Liver (tissue), 9 donors: ENCODE measurements around the gene ACTRT2. TPM values are rescaled to one million over a fixed set of nuclear protein-coding genes. Genes with fewer than 3 reads are reported as not detected.

Experiments used
- DNase-seq: peaks from one replicate; pipeline ENCODE4 v3.0.0-alpha.2; 2017; ENCODE audit warnings: low spot score
- H3K27ac ChIP-seq, 2 donors: one replicate each; pipeline ENCODE4 v1.7.0; 2013; ENCODE audit warnings: inconsistent platforms in 2 of 2, low read length in 2 of 2, control low read depth in 1 of 2, low read depth in 1 of 2, mild to moderate bottlenecking in 1 of 2
- H3K27me3 ChIP-seq, 4 donors: one replicate each; pipeline versions ENCODE4 v1.6.1 to v1.7.0; 2013; ENCODE audit warnings: low read length in 3 of 4, inconsistent platforms in 1 of 4, mild to moderate bottlenecking in 1 of 4, moderate library complexity in 1 of 4; ENCODE audit not compliant: control insufficient read depth in 4 of 4, insufficient read depth in 4 of 4
- H3K36me3 ChIP-seq, 4 donors: one replicate each; pipeline versions ENCODE4 v1.6.1 to v1.7.0; 2013; ENCODE audit warnings: low read length in 3 of 4, mild to moderate bottlenecking in 3 of 4, low read depth in 1 of 4, moderate library complexity in 1 of 4; ENCODE audit not compliant: control insufficient read depth in 4 of 4, insufficient read depth in 3 of 4
- H3K4me1 ChIP-seq, 4 donors: one replicate each; pipeline versions ENCODE4 v1.6.1 to v1.7.0; 2013; ENCODE audit warnings: low read length in 3 of 4, mild to moderate bottlenecking in 3 of 4, moderate library complexity in 1 of 4; ENCODE audit not compliant: control insufficient read depth in 4 of 4, insufficient read depth in 4 of 4
- H3K4me3 ChIP-seq, 3 donors: one replicate each; pipeline versions ENCODE4 v1.6.1 to v1.7.0; 2013; ENCODE audit warnings: low read length in 3 of 3, control low read depth in 1 of 3, low read depth in 1 of 3, mild to moderate bottlenecking in 1 of 3
- H3K9ac ChIP-seq, 2 donors: one replicate each; pipeline ENCODE4 v1.7.0; 2013; ENCODE audit warnings: low read length in 2 of 2, mild to moderate bottlenecking in 2 of 2, moderate library complexity in 2 of 2, control low read depth in 1 of 2, low read depth in 1 of 2
- H3K9me3 ChIP-seq, 4 donors: one replicate each; pipeline versions ENCODE4 v1.6.1 to v1.7.0; 2013; ENCODE audit warnings: low read length in 3 of 4; ENCODE audit not compliant: control insufficient read depth in 4 of 4
- ATF3 ChIP-seq: IDR thresholded peaks from 2 replicates; pipeline ENCODE4 v1.6.1; 2016; ENCODE audit warnings: antibody characterized with exemption
- EGR1 ChIP-seq, 2 donors: IDR thresholded peaks; 2 replicates each; pipeline ENCODE4 v1.6.1; 2016 to 2018; ENCODE audit warnings: antibody characterized with exemption in 2 of 2, low read depth in 2 of 2
- FOXA2 ChIP-seq: IDR thresholded peaks from 2 replicates; pipeline ENCODE4 v1.6.1; 2016; ENCODE audit warnings: antibody characterized with exemption
- GABPA ChIP-seq, 2 donors: IDR thresholded peaks in 1 of 2; conservative IDR thresholded peaks in 1 of 2; 2 replicates each; pipeline ENCODE4 v1.6.1; 2016; ENCODE audit warnings: antibody characterized with exemption in 2 of 2, mild to moderate bottlenecking in 1 of 2, moderate library complexity in 1 of 2
- HNF4A ChIP-seq, 2 donors: conservative IDR thresholded peaks; 2 replicates each; pipeline ENCODE4 v1.6.1; 2016; ENCODE audit warnings: antibody characterized with exemption in 2 of 2, mild to moderate bottlenecking in 2 of 2
- HNF4G ChIP-seq: IDR thresholded peaks from 2 replicates; pipeline ENCODE4 v1.6.1; 2016; ENCODE audit warnings: antibody characterized with exemption
- JUND ChIP-seq, 2 donors: IDR thresholded peaks; 2 replicates each; pipeline ENCODE4 v1.6.1; 2016; ENCODE audit warnings: antibody characterized with exemption in 2 of 2
- MAX ChIP-seq: IDR thresholded peaks from 2 replicates; pipeline ENCODE4 v1.6.1; 2016; ENCODE audit warnings: antibody characterized with exemption
- NR2F2 ChIP-seq: IDR thresholded peaks from 2 replicates; pipeline ENCODE4 v1.6.1; 2016; ENCODE audit warnings: antibody characterized with exemption
- RXRA ChIP-seq, 2 donors: IDR thresholded peaks; 2 replicates each; pipeline ENCODE4 v1.6.1; 2017 to 2018; ENCODE audit warnings: antibody characterized with exemption in 2 of 2, mild to moderate bottlenecking in 1 of 2
- SP1 ChIP-seq: IDR thresholded peaks from 2 replicates; pipeline ENCODE4 v1.6.1; 2018; ENCODE audit warnings: antibody characterized with exemption, mild to moderate bottlenecking
- TAF1 ChIP-seq: conservative IDR thresholded peaks from 2 replicates; pipeline ENCODE4 v1.6.1; 2016; ENCODE audit warnings: antibody characterized with exemption, mild to moderate bottlenecking
- YY1 ChIP-seq: IDR thresholded peaks from 2 replicates; pipeline ENCODE4 v1.6.1; 2016; ENCODE audit warnings: antibody characterized with exemption, mild to moderate bottlenecking
- ZBTB33 ChIP-seq: IDR thresholded peaks from 2 replicates; pipeline ENCODE4 v1.6.1; 2016; ENCODE audit warnings: antibody characterized with exemption
- WGBS: extraction: QIAGEN DNeasy Blood & Tissue Kit; methylation state at CpG from one replicate; pipeline ENCODE4 v1.1.7; 2013; 5-methylcytosine and 5-hydroxymethylcytosine counted together
- polyA plus RNA-seq, 2 donors: library from polyadenylated mRNA; stranded (reverse) in 1 of 2; unstranded in 1 of 2; fragments of 200-250 nt in 1 of 2; fragments of >200 nt in 1 of 2; fragmentation: Nextera tagmentation in 1 of 2; extraction: Ambion mirVana in 1 of 2; gene quantifications; one replicate each; pipeline versions ENCODE4 v1.2.1 to v1.2.3, GENCODE V29; 2013 to 2015
- total RNA-seq, 2 donors: library from RNA; depleted of rRNA; stranded (reverse); fragments of >200 nt; gene quantifications; one replicate each; pipeline ENCODE4 v1.2.3, GENCODE V29; 2014
- donor health status: healthy.
- donor health status: healthy.
- donor health status: healthy.
- donor health status: healthy.
- donor health status: healthy.

ACTRT2 gene
- total and polyA plus RNA-seq, 4 donors = not detected

- no peak for DNase-seq
- no peak overlapping the region for H3K4me3 ChIP-seq
- no peak for TF ChIP-seq SP1
- no peak for TF ChIP-seq HNF4G
- no peak for TF ChIP-seq NR2F2
- TF ChIP-seq ZBTB33 = no peak
- no peak for TF ChIP-seq EGR1 (IDR thresholded peaks at IDR 0.05; ENCODE audit: low read depth in 2 of 2)
- TF ChIP-seq MAX = no peak
- no peak for TF ChIP-seq YY1
- TF ChIP-seq ATF3 = no peak
- TF ChIP-seq JUND (IDR thresholded peaks at IDR 0.05) = no peak
- TF ChIP-seq HNF4A (conservative IDR thresholded peaks at IDR 0.05) = no peak
- peaks cover 3 to 17% (median 11%) of the 10 kb centered on the region in 4 donors for H3K9me3 ChIP-seq
- no peak overlapping the region for H3K27ac ChIP-seq
- WGBS = 85% methylated on average over 4 of the region's 4 CpGs
- no peak overlapping the region for H3K9ac ChIP-seq
- H3K27me3 ChIP-seq = peaks cover 0 to 15% (median 2%) of the 10 kb centered on the region in 4 donors
- H3K36me3 ChIP-seq = no peaks in the 10 kb centered on the region
- H3K4me1 ChIP-seq = no peaks in the 10 kb centered on the region
Measured at GRCh38 chr1:3007298-3008147, 13.7 kb upstream of the ACTRT2 start.

GRCh38 chr1:3009021-3009420 is 12.2 kb upstream of the ACTRT2 start:
- Histone ChIP-seq H3K9me3 (peaks cover 3 to 17% (median 11%) of the 10 kb centered on the region in 4 donors), H3K4me3 (no peak overlapping the region), H3K36me3 (no peaks in the 10 kb centered on the region), H3K27ac (no peak overlapping the region), H3K4me1 (no peaks in the 10 kb centered on the region), H3K9ac (no peak overlapping the region), H3K27me3 (peaks cover 0 to 19% (median 2%) of the 10 kb centered on the region in 4 donors)
- no peak for DNase-seq
- WGBS = 89% methylated on average over 6 of the region's 6 CpGs
- TF ChIP-seq HNF4G = no peak
- TF ChIP-seq TAF1 = no peak

- no peaks in the 10 kb centered on the region for H3K36me3 ChIP-seq
- no peaks in the 10 kb centered on the region for H3K4me1 ChIP-seq
- H3K27me3 ChIP-seq = peaks cover 0 to 19% (median 2%) of the 10 kb centered on the region in 4 donors
- TF ChIP-seq SP1 (no peak), HNF4G (no peak), YY1 (no peak), EGR1 (IDR thresholded peaks at IDR 0.05; ENCODE audit: low read depth in 2 of 2) (no peak), HNF4A (conservative IDR thresholded peaks at IDR 0.05) (no peak), NR2F2 (no peak), GABPA (IDR thresholded peaks at IDR 0.05 in 1 of 2, conservative IDR thresholded peaks at IDR 0.05 in 1 of 2) (no peak), RXRA (IDR thresholded peaks at IDR 0.05) (no peak), FOXA2 (no peak)
- over 99% methylated on average over 2 of the region's 2 CpGs for WGBS
- no peak overlapping the region for H3K4me3 ChIP-seq
- peaks cover 3 to 17% (median 11%) of the 10 kb centered on the region in 4 donors for H3K9me3 ChIP-seq
- H3K27ac ChIP-seq = no peak overlapping the region
- no peak for DNase-seq
- no peak overlapping the region for H3K9ac ChIP-seq
Measured at GRCh38 chr1:3009556-3009955, 11.7 kb upstream of the ACTRT2 start.
